GM23338 (cell line): ENCODE data around the gene KCNJ6. TPM values are rescaled to one million over a fixed set of nuclear protein-coding genes. Genes with fewer than 3 reads are reported as not detected.

Source experiments
- ATAC-seq: fragments of 200-7000 bp; cut with Tn5 transposase; 3 replicates; pipeline ENCODE4 v1.9.1; 2020
- DNase-seq: peaks from one replicate; pipeline ENCODE4 v3.0.0-alpha.2; 2015; ENCODE audit warnings: low spot score
- H2AFZ ChIP-seq: fragments of 200-600 bp; sonication (generic); 2 replicates; pipeline ENCODE4 v1.8.0; 2016; ENCODE audit warnings: antibody characterized with exemption, mild to moderate bottlenecking, moderate library complexity
- H3F3A ChIP-seq: fragments of 200-600 bp; sonication (generic); replicated peaks from 2 replicates; pipeline ENCODE4 v1.8.0; 2017; ENCODE audit warnings: antibody characterized with exemption, mixed run types, low read depth
- H3K27ac ChIP-seq: fragments of 200-600 bp; sonication (generic); 2 replicates; pipeline ENCODE4 v1.6.1; 2016; ENCODE audit warnings: low read depth
- H3K27me3 ChIP-seq: fragments of 200-600 bp; sonication (generic); 2 replicates; pipeline ENCODE4 v1.8.0; 2016; ENCODE audit warnings: mild to moderate bottlenecking, mixed run types, moderate library complexity; ENCODE audit not compliant: insufficient read depth
- H3K36me3 ChIP-seq: fragments of 200-600 bp; sonication (generic); 2 replicates; pipeline ENCODE4 v1.8.0; 2016; ENCODE audit warnings: mild to moderate bottlenecking; ENCODE audit not compliant: insufficient read depth
- H3K4me1 ChIP-seq: fragments of 200-600 bp; sonication (generic); 2 replicates; pipeline ENCODE4 v1.8.0; 2016; ENCODE audit warnings: mild to moderate bottlenecking, moderate library complexity; ENCODE audit not compliant: insufficient read depth
- H3K4me2 ChIP-seq: fragments of 200-600 bp; sonication (generic); 2 replicates; pipeline ENCODE4 v1.7.1; 2017; ENCODE audit warnings: mixed run types
- H3K4me3 ChIP-seq: fragments of 200-600 bp; sonication (generic); 2 replicates; pipeline ENCODE4 v1.6.1; 2016; ENCODE audit warnings: mixed run types
- H3K79me2 ChIP-seq: fragments of 200-600 bp; sonication (generic); replicated peaks from 2 replicates; pipeline ENCODE4 v1.8.0; 2017; ENCODE audit warnings: mild to moderate bottlenecking; ENCODE audit not compliant: insufficient read depth
- H3K9me2 ChIP-seq: fragments of 200-600 bp; sonication (generic); 2 replicates; pipeline ENCODE4 v1.8.0; 2017; ENCODE audit not compliant: insufficient read depth
- H4K20me1 ChIP-seq: fragments of 200-600 bp; sonication (generic); replicated peaks from 2 replicates; pipeline ENCODE4 v1.8.0; 2017; ENCODE audit warnings: mild to moderate bottlenecking; ENCODE audit not compliant: insufficient read depth
- H3K27ac Mint-ChIP-seq: 2 replicates; pipeline ENCODE4 v1.8.0; 2020; ENCODE audit warnings: inconsistent platforms, mild to moderate bottlenecking, moderate library complexity, mixed read lengths
- H3K27me3 Mint-ChIP-seq: 3 replicates; pipeline ENCODE4 v1.8.0; 2022; ENCODE audit warnings: low read depth, mild to moderate bottlenecking, moderate library complexity, mixed read lengths, inconsistent platforms; ENCODE audit not compliant: insufficient read depth, poor library complexity
- H3K36me3 Mint-ChIP-seq: 3 replicates; pipeline ENCODE4 v1.8.0; 2021; ENCODE audit warnings: low read depth, mild to moderate bottlenecking, inconsistent platforms, moderate library complexity, mixed read lengths
- H3K4me1 Mint-ChIP-seq: 3 replicates; pipeline ENCODE4 v1.8.0; 2020; ENCODE audit warnings: mild to moderate bottlenecking, inconsistent platforms, mixed read lengths
- H3K4me3 Mint-ChIP-seq: 3 replicates; pipeline ENCODE4 v1.8.0; 2021; ENCODE audit warnings: moderate library complexity, mild to moderate bottlenecking, inconsistent platforms, mixed read lengths
- H3K9me3 Mint-ChIP-seq: 3 replicates; pipeline ENCODE4 v1.8.0; 2020; ENCODE audit warnings: moderate library complexity, mild to moderate bottlenecking, inconsistent platforms, mixed read lengths
- CREB1 ChIP-seq: fragments of 250-450 bp; sonication (Bioruptor Pico); IDR thresholded peaks from 2 replicates; pipeline ENCODE4 v1.5.0; 2020; ENCODE audit warnings: low read depth, mild to moderate bottlenecking, moderate library complexity
- CTCF ChIP-seq, 2 experiments: fragments of 200-600 bp in 1 of 2; sonication (generic) in 1 of 2; conservative IDR thresholded peaks; 2 replicates each; pipeline versions ENCODE4 v1.5.1 to v1.6.1; 2016 to 2017; ENCODE audit warnings: antibody characterized with exemption in 2 of 2, low read depth in 2 of 2, mild to moderate bottlenecking in 2 of 2, moderate library complexity in 1 of 2
- ETS1 ChIP-seq: IDR thresholded peaks from 2 replicates; pipeline ENCODE4 v1.6.1; 2016; ENCODE audit warnings: antibody characterized with exemption
- EZH2 ChIP-seq: fragments of 200-600 bp; sonication (generic); IDR thresholded peaks from one replicate; pipeline ENCODE4 v1.8.0; 2017; ENCODE audit warnings: antibody characterized with exemption, mild to moderate bottlenecking, low read depth; ENCODE audit not compliant: unreplicated experiment
- EZH2phosphoT487 ChIP-seq: fragments of 200-600 bp; sonication (generic); IDR thresholded peaks from one replicate; pipeline ENCODE4 v1.8.1; 2018; ENCODE audit warnings: antibody characterized with exemption; ENCODE audit not compliant: unreplicated experiment
- NANOG ChIP-seq: IDR thresholded peaks from 2 replicates; pipeline ENCODE4 v1.6.1; 2016; ENCODE audit warnings: antibody characterized with exemption, borderline replicate concordance
- POLR2AphosphoS5 ChIP-seq: IDR thresholded peaks from 2 replicates; pipeline ENCODE4 v1.6.1; 2016; ENCODE audit warnings: antibody characterized with exemption, low read depth
- ZNF114 ChIP-seq: fragments of 250-450 bp; sonication (Bioruptor Pico); IDR thresholded peaks from 2 replicates; pipeline ENCODE4 v1.5.0; 2020; ENCODE audit warnings: mild to moderate bottlenecking, moderate library complexity
- ZNF331 ChIP-seq: fragments of 250-450 bp; sonication (Bioruptor Pico); IDR thresholded peaks from 2 replicates; pipeline ENCODE4 v1.5.0; 2020; ENCODE audit warnings: low read depth, mild to moderate bottlenecking, moderate library complexity
- polyA plus RNA-seq: library from polyadenylated mRNA; unstranded; fragments of >200 nt; fragmentation: Nextera tagmentation; extraction: Ambion mirVana; gene quantifications from 2 replicates; pipeline ENCODE4 v1.2.1, GENCODE V29; 2016
- total RNA-seq: library from RNA; depleted of rRNA; stranded (reverse); fragments of >200 nt; shearing (Covaris generic); gene quantifications from 2 replicates; pipeline ENCODE4 v1.2.3, GENCODE V29; 2014

The KCNJ6 gene
- total and polyA plus RNA-seq, 2 experiments from 2014 or later = 0.48 to 0.52 TPM

- no peak overlapping the region for H3K4me3 ChIP-seq
- ATAC-seq (no peak), DNase-seq (no peak)
- H3K36me3 ChIP-seq = no peaks in the 10 kb centered on the region
- Mint-ChIP-seq H3K4me1 (peaks cover 4% of the 10 kb centered on the region; the same call in 2 of the 3 replicates), H3K4me3 (no peak overlapping the region), H3K27ac (no peak overlapping the region), H3K9me3 (no peaks in the 10 kb centered on the region; the same call in 2 of the 3 replicates), H3K27me3 (peaks cover 3% of the 10 kb centered on the region), H3K36me3 (no peaks in the 10 kb centered on the region; the same call in 2 of the 3 replicates)
- peaks cover 12% of the 10 kb centered on the region; the same call in 1 of the 2 replicates for H3K9me2 ChIP-seq
- no peak overlapping the region for H3K4me2 ChIP-seq
- H2AFZ ChIP-seq = no peak overlapping the region
- no peaks in the 10 kb centered on the region for H3F3A ChIP-seq
- H3K27me3 ChIP-seq = no peaks in the 10 kb centered on the region
- TF ChIP-seq ETS1 = no peak
- TF ChIP-seq ZNF331 (CRISPR knock-in tag) = no peak
- no peak for TF ChIP-seq NANOG
- TF ChIP-seq POLR2AphosphoS5 = no peak
- no peak for TF ChIP-seq EZH2phosphoT487
- TF ChIP-seq CTCF (conservative IDR thresholded peaks at IDR 0.05; ENCODE audit: low read depth in 2 of 2) = no peak
- no peak for TF ChIP-seq EZH2
- TF ChIP-seq ZNF114 = no peak
- no peak for TF ChIP-seq CREB1 (CRISPR knock-in tag)
- H3K79me2 ChIP-seq = no peaks in the 10 kb centered on the region
- H3K27ac ChIP-seq = no peak overlapping the region
- no peaks in the 10 kb centered on the region for H3K4me1 ChIP-seq
- H4K20me1 ChIP-seq = no peaks in the 10 kb centered on the region; the same call in 1 of the 2 replicates
These were observed 112.3 kb downstream of the KCNJ6 start for GRCh38 chr21:37804001-37804400.

- H3K27me3 Mint-ChIP-seq = peaks cover 3% of the 10 kb centered on the region
- Histone ChIP-seq H3K79me2 (no peaks in the 10 kb centered on the region), H3K4me3 (no peak overlapping the region), H4K20me1 (no peaks in the 10 kb centered on the region; the same call in 1 of the 2 replicates), H3F3A (no peaks in the 10 kb centered on the region), H3K4me1 (no peaks in the 10 kb centered on the region), H3K27ac (no peak overlapping the region), H2AFZ (no peak overlapping the region), H3K36me3 (no peaks in the 10 kb centered on the region), H3K27me3 (no peaks in the 10 kb centered on the region), H3K4me2 (no peak overlapping the region), H3K9me2 (peaks cover 12% of the 10 kb centered on the region; the same call in 1 of the 2 replicates)
- no peak overlapping the region for H3K27ac Mint-ChIP-seq
- H3K9me3 Mint-ChIP-seq = no peaks in the 10 kb centered on the region; the same call in 2 of the 3 replicates
- no peak overlapping the region for H3K4me3 Mint-ChIP-seq
- ATAC-seq = no peak
- H3K36me3 Mint-ChIP-seq = no peaks in the 10 kb centered on the region; the same call in 2 of the 3 replicates
- no peak for TF ChIP-seq CTCF (conservative IDR thresholded peaks at IDR 0.05; ENCODE audit: low read depth in 2 of 2)
- no peak for TF ChIP-seq NANOG
- TF ChIP-seq ETS1 = no peak
- no peak for DNase-seq
- peaks cover 4% of the 10 kb centered on the region; the same call in 2 of the 3 replicates for H3K4me1 Mint-ChIP-seq
These were observed 113.1 kb downstream of the KCNJ6 start for GRCh38 chr21:37803101-37803651.
